GM12801 (cell line): Measurements from ENCODE around the gene CTSZ.

ENCODE experiments used
- CTCF ChIP-seq: IDR thresholded peaks from one replicate; pipeline ENCODE4 v1.5.1; 2011; ENCODE audit warnings: control low read depth; ENCODE audit not compliant: insufficient read length; ENCODE audit errors: extremely low read depth

Gene CTSZ

GRCh38 chr20:58969439-58969838 lies 37.6 kb downstream of the CTSZ start:
- no peak for TF ChIP-seq CTCF

- no peak for TF ChIP-seq CTCF
Measured at GRCh38 chr20:58967652-58968429, 39.2 kb downstream of the CTSZ start.

- TF ChIP-seq CTCF: no peak
Measured at GRCh38 chr20:58965270-58966064, 41.6 kb downstream of the CTSZ start.

GRCh38 chr20:58963060-58963584 lies 43.9 kb downstream of the CTSZ start:
- TF ChIP-seq CTCF: no peak

- TF ChIP-seq CTCF: no peak
Measured at GRCh38 chr20:58959652-58960051, 47.4 kb downstream of the CTSZ start.

GRCh38 chr20:58956078-58956477 lies 51.0 kb downstream of the CTSZ start:
- no peak for TF ChIP-seq CTCF

- no peak for TF ChIP-seq CTCF
Measured at GRCh38 chr20:58953050-58953449, 54.0 kb downstream of the CTSZ start.
